HepG2 (cell line): ENCODE measurements around the gene NOL11. TPM values are rescaled to one million over a fixed set of nuclear protein-coding genes. Genes with fewer than 3 reads are reported as not detected.
A peak's percentile ranks its signal among the peaks of the same experiment; 100 is the strongest.

Experiments
- ATAC-seq: fragments of 200-7000 bp; cut with Tn5 transposase; 3 replicates; pipeline ENCODE4 v1.9.1; 2020; ENCODE audit warnings: mild to moderate bottlenecking, moderate library complexity
- BruUV-seq: library from RNA; stranded (reverse); fragments of 400-500 nt; replicated peaks from 2 replicates; lab custom pipeline; 2021; lab: Mats Ljungman, UMichigan
- CTCF ChIA-PET: fragments of 300-600 bp; formaldehyde crosslinking; extraction: SDS; loops from one replicate; lab custom pipeline; 2021; ENCODE audit warnings: low total read pairs, inconsistent platforms, low intra/inter-chr PET ratio; lab: Yijun Ruan, JAX
- POLR2A ChIA-PET: fragments of 350-600 bp; sonication (Branson Sonifier 250); formaldehyde crosslinking; loops from one replicate; lab custom pipeline; 2020; ENCODE audit warnings: antibody characterized with exemption, inconsistent platforms; lab: Yijun Ruan, JAX
- DNase-seq: peaks from one replicate; pipeline ENCODE4 v3.0.0-alpha.2; 2015; ENCODE audit warnings: low spot score
- FAIRE-seq: peaks from 3 replicates; lab custom pipeline; 2011; peaks lifted over from hg19 to GRCh38; lab: Jason Lieb, UNC
- H2AFZ ChIP-seq: one replicate; pipeline ENCODE4 v1.6.1; 2011; ENCODE audit warnings: low read length, inconsistent platforms
- H3K27ac ChIP-seq: fragments of 300-600 bp; 3 replicates; pipeline ENCODE4 v1.8.0; 2011; ENCODE audit warnings: mixed run types, mild to moderate bottlenecking, mixed read lengths, low read length, inconsistent platforms; ENCODE audit not compliant: insufficient read depth; ENCODE audit errors: extremely low read length
- H3K27me3 ChIP-seq, 2 experiments: fragments of 200-600 bp in 1 of 2; 2 replicates in 1 of 2; 3 replicates in 1 of 2; pipeline versions ENCODE4 v1.6.0 to v1.8.0; 2011; ENCODE audit warnings: low read length in 2 of 2, mild to moderate bottlenecking in 2 of 2, moderate library complexity in 2 of 2, inconsistent platforms in 1 of 2; ENCODE audit not compliant: insufficient read depth in 2 of 2, control insufficient read depth in 1 of 2
- H3K36me3 ChIP-seq, 2 experiments: fragments of 200-600 bp in 1 of 2; replicated peaks in 1 of 2; 2 replicates in 1 of 2; 3 replicates in 1 of 2; pipeline versions ENCODE4 v1.5.1 to v1.8.0; 2011; ENCODE audit warnings: low read length in 2 of 2, inconsistent platforms in 1 of 2; ENCODE audit not compliant: insufficient read depth in 2 of 2, control insufficient read depth in 1 of 2
- H3K4me1 ChIP-seq: 2 replicates; pipeline ENCODE4 v1.5.1; 2012; ENCODE audit warnings: low read length, inconsistent platforms; ENCODE audit not compliant: insufficient read depth
- H3K4me2 ChIP-seq: 2 replicates; pipeline ENCODE4 v1.6.0; 2011; ENCODE audit warnings: low read depth, low read length, inconsistent platforms
- H3K4me3 ChIP-seq, 3 experiments: fragments of 200-600 bp in 1 of 3; sonication (generic), shearing (Covaris generic) in 1 of 3; replicated peaks in 1 of 3; 2 replicates each; pipeline ENCODE4 v1.5.1; 2011 to 2016; ENCODE audit warnings: low read length in 3 of 3, inconsistent platforms in 2 of 3, low read depth in 2 of 3, mild to moderate bottlenecking in 2 of 3, control low read depth in 1 of 3, mixed read lengths in 1 of 3; ENCODE audit not compliant: insufficient read depth in 1 of 3
- H3K79me2 ChIP-seq: one replicate; pipeline ENCODE4 v1.6.1; 2011; ENCODE audit warnings: low read length, inconsistent platforms; ENCODE audit not compliant: insufficient read depth
- H3K9ac ChIP-seq: 2 replicates; pipeline ENCODE4 v1.6.0; 2011; ENCODE audit warnings: mild to moderate bottlenecking, low read depth, low read length, inconsistent platforms; ENCODE audit not compliant: insufficient read depth
- H3K9me3 ChIP-seq: 2 replicates; pipeline ENCODE4 v1.5.1; 2012; ENCODE audit warnings: mild to moderate bottlenecking, low read length
- H4K20me1 ChIP-seq: 2 replicates; pipeline ENCODE4 v1.6.0; 2011; ENCODE audit warnings: inconsistent platforms, mild to moderate bottlenecking, low read length, moderate library complexity; ENCODE audit not compliant: insufficient read depth
- FIP1L1 ChIP-seq: fragments of 200-400 bp; formaldehyde crosslinking; IDR thresholded peaks from 2 replicates; pipeline ENCODE4 v1.6.1; 2018; ENCODE audit warnings: low read depth, mild to moderate bottlenecking, low read length, moderate library complexity, borderline replicate concordance; ENCODE audit not compliant: insufficient read depth
- HDAC2 ChIP-seq: sonication (generic); formaldehyde crosslinking; IDR thresholded peaks from 2 replicates; pipeline ENCODE4 v1.4.0; 2020; ENCODE audit warnings: missing genetic modification reagents
- KDM4B ChIP-seq: sonication (generic); formaldehyde crosslinking; IDR thresholded peaks from 2 replicates; pipeline ENCODE4 v1.4.0; 2020; ENCODE audit warnings: missing genetic modification reagents
- NFE2L2 ChIP-seq: fragments of 150-350 bp; IDR thresholded peaks from 2 replicates; pipeline ENCODE4 v1.6.1; 2014; ENCODE audit warnings: low read length
- PRMT3 ChIP-seq: sonication (generic); formaldehyde crosslinking; IDR thresholded peaks from 2 replicates; pipeline ENCODE4 v1.8.1; 2022; ENCODE audit warnings: low read depth, mild to moderate bottlenecking, moderate library complexity, missing genetic modification reagents, borderline replicate concordance
- RORA ChIP-seq: sonication (generic); formaldehyde crosslinking; IDR thresholded peaks from 2 replicates; pipeline ENCODE4 v1.5.0; 2020; ENCODE audit warnings: mild to moderate bottlenecking, missing genetic modification reagents, moderate library complexity
- SMAD3 ChIP-seq: sonication (generic); formaldehyde crosslinking; IDR thresholded peaks from 2 replicates; pipeline ENCODE4 v1.4.0; 2020; ENCODE audit warnings: missing genetic modification reagents
- SMYD3 ChIP-seq: sonication (generic); formaldehyde crosslinking; IDR thresholded peaks from 2 replicates; pipeline ENCODE4 v1.8.1; 2023; ENCODE audit warnings: mild to moderate bottlenecking, missing genetic modification reagents
- SP140L ChIP-seq: sonication (generic); formaldehyde crosslinking; IDR thresholded peaks from 2 replicates; pipeline ENCODE4 v1.4.0; 2020; ENCODE audit warnings: missing genetic modification reagents, borderline replicate concordance
- ZNF136 ChIP-seq: sonication (generic); formaldehyde crosslinking; IDR thresholded peaks from 2 replicates; pipeline ENCODE4 v1.8.1; 2022; ENCODE audit warnings: low read depth, mild to moderate bottlenecking, moderate library complexity, missing genetic modification reagents
- ZNF143 ChIP-seq: sonication (generic); formaldehyde crosslinking; IDR thresholded peaks from 2 replicates; pipeline ENCODE4 v1.4.0; 2020; ENCODE audit warnings: missing genetic modification reagents
- ZNF558 ChIP-seq: sonication (generic); formaldehyde crosslinking; IDR thresholded peaks from 2 replicates; pipeline ENCODE4 v1.9.0; 2022; ENCODE audit warnings: mild to moderate bottlenecking, missing genetic modification reagents, borderline replicate concordance
- ZNF709 ChIP-seq: sonication (generic); formaldehyde crosslinking; IDR thresholded peaks from 2 replicates; pipeline ENCODE4 v1.5.0; 2020; ENCODE audit warnings: mild to moderate bottlenecking, missing genetic modification reagents
- ZNF724P ChIP-seq: sonication (generic); formaldehyde crosslinking; IDR thresholded peaks from 2 replicates; pipeline ENCODE4 v1.8.0; 2022; ENCODE audit warnings: missing genetic modification reagents, borderline replicate concordance
- ZNF879 ChIP-seq: sonication (generic); formaldehyde crosslinking; IDR thresholded peaks from 2 replicates; pipeline ENCODE4 v1.8.1; 2023; ENCODE audit warnings: missing genetic modification reagents
- WGBS: methylation state at CpG from one replicate; pipeline ENCODE4 v1.1.6; 2017; ENCODE audit warnings: low lambda C conversion rate; 5-methylcytosine and 5-hydroxymethylcytosine counted together
- in situ Hi-C: cut with HindIII; loops from 2 replicates; pipeline ENCODE4 v1.10.0; 2017; ENCODE audit warnings: low pct_unique_long_range_greater_than_20kb; ENCODE audit not compliant: extremely low pct_ligation_motif_present
- intact Hi-C: fragments of 100-400 bp; cut with micrococcal nuclease; formaldehyde crosslinking; loops from one replicate; pipeline ENCODE4 v1.10.0; 2022; ENCODE audit not compliant: unreplicated experiment
- polyA plus RNA-seq, 8 experiments: library from polyadenylated mRNA; depleted of rRNA in 3 of 8; stranded (reverse) in 7 of 8; unstranded in 1 of 8; fragments of >200 nt; fragmentation: Illumina TruSeq in 4 of 8; extraction: Trizol in 4 of 8; gene quantifications; 2 replicates each; pipeline versions ENCODE4 v1.2.1 to v1.2.3, GENCODE V29; 2011 to 2016; ENCODE audit warnings: low read depth in 4 of 8, missing spikeins in 1 of 8, mixed read lengths in 1 of 8; ENCODE audit not compliant: insufficient read depth in 1 of 8
- total RNA-seq, 5 experiments: library from RNA; depleted of rRNA; stranded (reverse); fragments of >200 nt; fragmentation: Illumina TruSeq; extraction: Trizol; gene quantifications; 2 replicates each; pipeline ENCODE4 v1.2.3, GENCODE V29; 2016; ENCODE audit warnings: low read depth in 1 of 5
- TF ChIP-seq, protein P1 (sequence below): sonication (generic); formaldehyde crosslinking; IDR thresholded peaks from 2 replicates; pipeline ENCODE4 v1.5.0; 2020; ENCODE audit warnings: mild to moderate bottlenecking, missing genetic modification reagents
- TF ChIP-seq, protein P2 (sequence below): sonication (generic); formaldehyde crosslinking; IDR thresholded peaks from 2 replicates; pipeline ENCODE4 v1.8.1; 2023; ENCODE audit warnings: mild to moderate bottlenecking, missing genetic modification reagents
- TF ChIP-seq, protein P3 (sequence below): IDR thresholded peaks from 2 replicates; pipeline ENCODE4 v1.6.1; 2018; ENCODE audit warnings: missing genetic modification reagents

The NOL11 gene
- total and polyA plus RNA-seq, 2 of the 13 experiments (the other 11 are each of a cell fraction or from before 2014, with no cell fraction given): 45.8 to 124 TPM

DNA sequence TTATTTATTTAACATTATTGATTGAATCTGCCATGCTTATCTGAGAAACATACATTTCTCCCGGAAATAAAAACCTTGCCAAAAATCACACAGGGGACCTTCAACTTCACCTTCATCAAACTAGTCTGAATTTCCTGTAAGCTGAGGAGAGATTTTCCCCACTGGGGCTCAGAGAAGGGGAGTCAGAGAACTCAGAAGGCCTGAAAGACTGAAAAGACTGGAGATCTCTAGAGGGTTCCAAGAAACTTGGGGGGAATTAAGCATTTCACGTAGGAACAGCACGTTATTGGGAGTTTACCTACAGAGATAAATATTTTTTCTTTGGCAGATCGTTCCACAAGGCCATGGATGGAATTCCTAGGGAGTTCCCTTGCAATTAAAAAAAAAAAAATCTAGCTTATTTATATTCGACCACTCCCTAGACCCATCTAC is 528 bp upstream of the NOL11 start (continued):
- TF ChIP-seq ZNF558: peak; percentile 83; the same call in 1 of the 2 replicates
- TF ChIP-seq NFE2L2: no peak
- TF ChIP-seq ZNF724P (CRISPR knock-in tag): no peak
- 0 out of 2 replicates have a peak, but pooled peaks have one; percentile 92 for TF ChIP-seq RORA (CRISPR knock-in tag)
- TF ChIP-seq, all 625 proteins: peak for 8

DNA sequence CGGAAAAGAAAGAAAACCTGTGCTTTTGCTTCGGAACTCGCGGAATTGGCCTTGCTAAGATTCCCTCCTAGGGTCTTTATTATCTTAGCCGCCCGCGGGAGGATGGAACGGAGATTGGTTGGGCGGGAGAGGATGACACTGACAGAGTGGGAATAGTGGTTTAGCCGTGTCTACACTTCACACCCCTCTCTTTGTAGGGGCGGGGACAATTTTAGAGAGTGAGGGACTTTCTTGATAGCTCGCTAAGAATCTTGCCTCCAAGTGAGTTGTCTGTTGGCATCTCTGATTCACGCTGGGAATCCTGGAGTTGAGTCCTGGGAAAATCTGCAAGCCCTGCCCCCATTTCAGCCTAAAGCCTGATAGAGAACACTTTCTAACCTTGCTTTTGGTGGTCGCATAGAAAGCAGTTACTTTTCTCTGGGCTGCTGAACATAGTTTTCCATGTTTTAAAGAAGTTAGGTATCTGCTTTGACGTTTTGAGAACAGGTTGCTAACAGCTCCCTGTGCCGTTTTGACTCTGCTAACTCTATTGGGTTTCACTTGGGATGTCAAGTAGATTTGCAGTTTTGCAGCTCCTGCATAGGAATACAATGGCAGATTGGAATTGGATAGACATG is 697 bp downstream of the NOL11 start:
- Histone ChIP-seq H3K9ac (peak overlapping the region; percentile 99), H3K27ac (peak overlapping the region; percentile 95), H2AFZ (no peak overlapping the region), H3K4me3 (peak overlapping the region; percentile 90 to 97 (median 94)), H3K4me1 (peaks cover 33% of the 10 kb centered on the region), H3K36me3 (peaks cover 11 to 25% of the 10 kb centered on the region in 2 experiments), H3K27me3 (no peaks in the 10 kb centered on the region; a peak in 1 of 5 replicates), H3K9me3 (no peaks in the 10 kb centered on the region), H4K20me1 (no peaks in the 10 kb centered on the region), H3K4me2 (peak overlapping the region; percentile 82), H3K79me2 (peaks cover 24% of the 10 kb centered on the region)
- under 1% methylated on average over 16 of the region's 16 CpGs for WGBS
- ATAC-seq (peak; percentile 48), FAIRE-seq (no peak), DNase-seq (peak; percentile 23)
- CTCF ChIA-PET: interaction anchor here (0.9 kb wide), 1 partner anchor 61 kb away, joined by 5 read pairs; no protein-coding TSS in a partner anchor
- TSS peak; percentile 84 for BruUV-seq
- in situ Hi-C loops (no loop called here), intact Hi-C loops (loop anchor here (1.0 kb wide), 2 partner anchors 9 to 106 kb away; no protein-coding TSS in a partner anchor)
- POLR2A ChIA-PET: interaction anchor here (0.5 to 3.4 kb wide), 13 partner anchors 8 to 445 kb away, joined by 3 to 72 read pairs (median 4); partner anchors contain the start of gene BPTF
- TF ChIP-seq ZNF709 (CRISPR knock-in tag) (no peak), SP140L (CRISPR knock-in tag) (0 out of 2 replicates have a peak, but pooled peaks have one; percentile 46), SMYD3 (CRISPR knock-in tag) (peak; percentile 85; the same call in 1 of the 2 replicates), KDM4B (CRISPR knock-in tag) (0 out of 2 replicates have a peak, but pooled peaks have one; percentile 17), FIP1L1 (no peak), PRMT3 (CRISPR knock-in tag) (0 out of 2 replicates have a peak, but pooled peaks have one; percentile 25), HDAC2 (CRISPR knock-in tag) (0 out of 2 replicates have a peak, but pooled peaks have one; percentile 12), ZNF879 (CRISPR knock-in tag) (0 out of 2 replicates have a peak, but pooled peaks have one; percentile 30), ZNF143 (CRISPR knock-in tag) (no peak), SMAD3 (0 out of 2 replicates have a peak, but pooled peaks have one; percentile 29), ZNF136 (CRISPR knock-in tag) (no peak)
- TF ChIP-seq, protein P1, sequence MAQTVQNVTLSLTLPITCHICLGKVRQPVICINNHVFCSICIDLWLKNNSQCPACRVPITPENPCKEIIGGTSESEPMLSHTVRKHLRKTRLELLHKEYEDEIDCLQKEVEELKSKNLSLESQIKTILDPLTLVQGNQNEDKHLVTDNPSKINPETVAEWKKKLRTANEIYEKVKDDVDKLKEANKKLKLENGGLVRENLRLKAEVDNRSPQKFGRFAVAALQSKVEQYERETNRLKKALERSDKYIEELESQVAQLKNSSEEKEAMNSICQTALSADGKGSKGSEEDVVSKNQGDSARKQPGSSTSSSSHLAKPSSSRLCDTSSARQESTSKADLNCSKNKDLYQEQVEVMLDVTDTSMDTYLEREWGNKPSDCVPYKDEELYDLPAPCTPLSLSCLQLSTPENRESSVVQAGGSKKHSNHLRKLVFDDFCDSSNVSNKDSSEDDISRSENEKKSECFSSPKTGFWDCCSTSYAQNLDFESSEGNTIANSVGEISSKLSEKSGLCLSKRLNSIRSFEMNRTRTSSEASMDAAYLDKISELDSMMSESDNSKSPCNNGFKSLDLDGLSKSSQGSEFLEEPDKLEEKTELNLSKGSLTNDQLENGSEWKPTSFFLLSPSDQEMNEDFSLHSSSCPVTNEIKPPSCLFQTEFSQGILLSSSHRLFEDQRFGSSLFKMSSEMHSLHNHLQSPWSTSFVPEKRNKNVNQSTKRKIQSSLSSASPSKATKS: 0 out of 2 replicates have a peak, but pooled peaks have one; percentile 2
- TF ChIP-seq, protein P2, sequence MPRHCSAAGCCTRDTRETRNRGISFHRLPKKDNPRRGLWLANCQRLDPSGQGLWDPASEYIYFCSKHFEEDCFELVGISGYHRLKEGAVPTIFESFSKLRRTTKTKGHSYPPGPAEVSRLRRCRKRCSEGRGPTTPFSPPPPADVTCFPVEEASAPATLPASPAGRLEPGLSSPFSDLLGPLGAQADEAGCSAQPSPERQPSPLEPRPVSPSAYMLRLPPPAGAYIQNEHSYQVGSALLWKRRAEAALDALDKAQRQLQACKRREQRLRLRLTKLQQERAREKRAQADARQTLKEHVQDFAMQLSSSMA (CRISPR knock-in tag): 0 out of 2 replicates have a peak, but pooled peaks have one; percentile 1
- TF ChIP-seq, protein P3, sequence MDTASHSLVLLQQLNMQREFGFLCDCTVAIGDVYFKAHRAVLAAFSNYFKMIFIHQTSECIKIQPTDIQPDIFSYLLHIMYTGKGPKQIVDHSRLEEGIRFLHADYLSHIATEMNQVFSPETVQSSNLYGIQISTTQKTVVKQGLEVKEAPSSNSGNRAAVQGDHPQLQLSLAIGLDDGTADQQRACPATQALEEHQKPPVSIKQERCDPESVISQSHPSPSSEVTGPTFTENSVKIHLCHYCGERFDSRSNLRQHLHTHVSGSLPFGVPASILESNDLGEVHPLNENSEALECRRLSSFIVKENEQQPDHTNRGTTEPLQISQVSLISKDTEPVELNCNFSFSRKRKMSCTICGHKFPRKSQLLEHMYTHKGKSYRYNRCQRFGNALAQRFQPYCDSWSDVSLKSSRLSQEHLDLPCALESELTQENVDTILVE (CRISPR knock-in tag): no peak
